T-helper 2 cell treated with Interferon-gamma antibody and Interleukin-4, amounts not matched to agents 5 μg/mL and 100 μg/mL, for 36 hours (primary cell): ENCODE data around the gene PTPRO.

ENCODE experiments used
- DNase-seq: peaks from one replicate; pipeline ENCODE4 v3.0.0; 2021; ENCODE audit warnings: low spot score
- H3K27ac Mint-ChIP-seq: one replicate; pipeline ENCODE4 v1.8.0; 2021; ENCODE audit warnings: mild to moderate bottlenecking, mixed read lengths
- H3K27me3 Mint-ChIP-seq: one replicate; pipeline ENCODE4 v1.8.0; 2021; ENCODE audit warnings: low read depth, mixed read lengths
- H3K36me3 Mint-ChIP-seq: one replicate; pipeline ENCODE4 v1.8.0; 2021; ENCODE audit warnings: low read depth, mixed read lengths
- H3K4me1 Mint-ChIP-seq: one replicate; pipeline ENCODE4 v1.8.0; 2021; ENCODE audit warnings: low read depth, mixed read lengths
- H3K4me3 Mint-ChIP-seq: one replicate; pipeline ENCODE4 v1.8.0; 2022; ENCODE audit warnings: mild to moderate bottlenecking, moderate library complexity, mixed read lengths
- H3K9me3 Mint-ChIP-seq: one replicate; pipeline ENCODE4 v1.8.0; 2021; ENCODE audit warnings: mixed read lengths

The PTPRO gene

GRCh38 chr12:15323480-15323879 is 1.2 kb downstream of the PTPRO start:
- Mint-ChIP-seq H3K36me3 (no peaks in the 10 kb centered on the region), H3K27me3 (peaks cover 39% of the 10 kb centered on the region)

GRCh38 chr12:15329891-15330290 is 7.6 kb downstream of the PTPRO start:
- Mint-ChIP-seq H3K27me3 (peaks cover 9% of the 10 kb centered on the region), H3K4me3 (no peak overlapping the region), H3K4me1 (no peaks in the 10 kb centered on the region), H3K27ac (no peak overlapping the region), H3K9me3 (no peaks in the 10 kb centered on the region), H3K36me3 (no peaks in the 10 kb centered on the region)
- DNase-seq = no peak

More at GRCh38 chr12:15323480-15323879, 1.2 kb downstream of the PTPRO start:
- Mint-ChIP-seq H3K4me3 (no peak overlapping the region), H3K4me1 (no peaks in the 10 kb centered on the region), H3K27ac (no peak overlapping the region), H3K9me3 (no peaks in the 10 kb centered on the region)
- DNase-seq = no peak

- no peaks in the 10 kb centered on the region for H3K27me3 Mint-ChIP-seq
- H3K4me1 Mint-ChIP-seq = no peaks in the 10 kb centered on the region
- H3K27ac Mint-ChIP-seq = no peak overlapping the region
- DNase-seq = no peak
- no peak overlapping the region for H3K4me3 Mint-ChIP-seq
- no peaks in the 10 kb centered on the region for H3K36me3 Mint-ChIP-seq
- no peaks in the 10 kb centered on the region for H3K9me3 Mint-ChIP-seq
Observed at GRCh38 chr12:15334225-15334624, 11.9 kb downstream of the PTPRO start.

GRCh38 chr12:15335959-15336358 is 13.7 kb downstream of the PTPRO start:
- H3K27me3 Mint-ChIP-seq = peaks cover 4% of the 10 kb centered on the region
- no peaks in the 10 kb centered on the region for H3K9me3 Mint-ChIP-seq
- no peaks in the 10 kb centered on the region for H3K36me3 Mint-ChIP-seq
- no peak overlapping the region for H3K27ac Mint-ChIP-seq
- no peak overlapping the region for H3K4me3 Mint-ChIP-seq
- no peak for DNase-seq
- H3K4me1 Mint-ChIP-seq = no peaks in the 10 kb centered on the region

- Mint-ChIP-seq H3K36me3 (no peaks in the 10 kb centered on the region), H3K9me3 (no peaks in the 10 kb centered on the region), H3K4me1 (no peaks in the 10 kb centered on the region), H3K27me3 (peaks cover 4% of the 10 kb centered on the region), H3K4me3 (no peak overlapping the region), H3K27ac (no peak overlapping the region)
- no peak for DNase-seq
Observed at GRCh38 chr12:15336768-15337553, 14.7 kb downstream of the PTPRO start.

- DNase-seq = no peak
- peaks cover 4% of the 10 kb centered on the region for H3K27me3 Mint-ChIP-seq
- H3K27ac Mint-ChIP-seq = no peak overlapping the region
- no peaks in the 10 kb centered on the region for H3K36me3 Mint-ChIP-seq
- H3K4me3 Mint-ChIP-seq = no peak overlapping the region
- H3K4me1 Mint-ChIP-seq = no peaks in the 10 kb centered on the region
- H3K9me3 Mint-ChIP-seq = no peaks in the 10 kb centered on the region
Observed at GRCh38 chr12:15341371-15341770, 19.1 kb downstream of the PTPRO start.

GRCh38 chr12:15344561-15344960 is 22.3 kb downstream of the PTPRO start:
- Mint-ChIP-seq H3K27ac (no peak overlapping the region), H3K4me1 (no peaks in the 10 kb centered on the region), H3K4me3 (no peak overlapping the region), H3K27me3 (peaks cover 4% of the 10 kb centered on the region), H3K9me3 (no peaks in the 10 kb centered on the region), H3K36me3 (no peaks in the 10 kb centered on the region)
- no peak for DNase-seq

GRCh38 chr12:15346488-15346887 is 24.2 kb downstream of the PTPRO start:
- DNase-seq = no peak
- H3K27ac Mint-ChIP-seq = no peak overlapping the region
- H3K4me3 Mint-ChIP-seq = no peak overlapping the region
- H3K27me3 Mint-ChIP-seq = no peaks in the 10 kb centered on the region
- H3K9me3 Mint-ChIP-seq = no peaks in the 10 kb centered on the region
- no peaks in the 10 kb centered on the region for H3K4me1 Mint-ChIP-seq
- no peaks in the 10 kb centered on the region for H3K36me3 Mint-ChIP-seq

GRCh38 chr12:15350643-15351042 is 28.3 kb downstream of the PTPRO start:
- Mint-ChIP-seq H3K27me3 (no peaks in the 10 kb centered on the region), H3K4me3 (no peak overlapping the region), H3K4me1 (no peaks in the 10 kb centered on the region), H3K27ac (no peak overlapping the region), H3K36me3 (no peaks in the 10 kb centered on the region), H3K9me3 (no peaks in the 10 kb centered on the region)
- no peak for DNase-seq

GRCh38 chr12:15355766-15356165 is 33.5 kb downstream of the PTPRO start:
- H3K4me3 Mint-ChIP-seq = no peak overlapping the region
- H3K4me1 Mint-ChIP-seq = no peaks in the 10 kb centered on the region
- H3K9me3 Mint-ChIP-seq = no peaks in the 10 kb centered on the region
- no peaks in the 10 kb centered on the region for H3K36me3 Mint-ChIP-seq
- H3K27ac Mint-ChIP-seq = no peak overlapping the region
- DNase-seq = no peak
- no peaks in the 10 kb centered on the region for H3K27me3 Mint-ChIP-seq

GRCh38 chr12:15356951-15357364 is 34.6 kb downstream of the PTPRO start:
- no peaks in the 10 kb centered on the region for H3K9me3 Mint-ChIP-seq
- H3K4me3 Mint-ChIP-seq = no peak overlapping the region
- H3K4me1 Mint-ChIP-seq = no peaks in the 10 kb centered on the region
- H3K27me3 Mint-ChIP-seq = no peaks in the 10 kb centered on the region
- no peak overlapping the region for H3K27ac Mint-ChIP-seq
- DNase-seq = no peak
- no peaks in the 10 kb centered on the region for H3K36me3 Mint-ChIP-seq

GRCh38 chr12:15364221-15365160 is 42.2 kb downstream of the PTPRO start:
- DNase-seq = no peak

GRCh38 chr12:15368812-15369211 is 46.5 kb downstream of the PTPRO start:
- Mint-ChIP-seq H3K9me3 (no peaks in the 10 kb centered on the region), H3K4me1 (no peaks in the 10 kb centered on the region), H3K27ac (no peak overlapping the region), H3K36me3 (no peaks in the 10 kb centered on the region), H3K27me3 (peaks cover 6% of the 10 kb centered on the region), H3K4me3 (no peak overlapping the region)
- DNase-seq = no peak

More at GRCh38 chr12:15364221-15365160, 42.2 kb downstream of the PTPRO start:
- H3K4me3 Mint-ChIP-seq = no peak overlapping the region
- no peaks in the 10 kb centered on the region for H3K4me1 Mint-ChIP-seq
- H3K27me3 Mint-ChIP-seq = peaks cover 6% of the 10 kb centered on the region
- no peaks in the 10 kb centered on the region for H3K9me3 Mint-ChIP-seq
- no peak overlapping the region for H3K27ac Mint-ChIP-seq
- H3K36me3 Mint-ChIP-seq = no peaks in the 10 kb centered on the region

- Mint-ChIP-seq H3K36me3 (no peaks in the 10 kb centered on the region), H3K4me3 (no peak overlapping the region), H3K27me3 (peaks cover 3% of the 10 kb centered on the region), H3K27ac (no peak overlapping the region), H3K4me1 (no peaks in the 10 kb centered on the region), H3K9me3 (peaks cover 6% of the 10 kb centered on the region)
- DNase-seq = no peak
Observed at GRCh38 chr12:15372352-15372751, 50.0 kb downstream of the PTPRO start.
